SU-DHL-6 (cell line): ENCODE measurements around the gene NCCRP1.

Source experiments
- H2AFZ ChIP-seq: fragments of 200-600 bp; sonication (generic); 2 replicates; pipeline ENCODE4 v1.6.1; 2014; ENCODE audit warnings: low read depth, mild to moderate bottlenecking, moderate library complexity, mixed read lengths, antibody characterized with exemption, low read length; ENCODE audit not compliant: severe bottlenecking
- H3F3A ChIP-seq: fragments of 200-600 bp; shearing (Covaris generic); 2 replicates; pipeline ENCODE4 v1.6.0; 2016; ENCODE audit warnings: antibody characterized with exemption, mild to moderate bottlenecking; ENCODE audit not compliant: insufficient read depth
- H3K27ac ChIP-seq: fragments of 200-600 bp; sonication (generic); 2 replicates; pipeline ENCODE4 v1.5.1; 2016; ENCODE audit warnings: low read depth, mild to moderate bottlenecking, low read length, moderate library complexity, mixed read lengths
- H3K27me3 ChIP-seq: fragments of 200-600 bp; sonication (generic), shearing (Covaris generic); 2 replicates; pipeline ENCODE4 v1.6.0; 2014; ENCODE audit warnings: mild to moderate bottlenecking, low read length
- H3K36me3 ChIP-seq: fragments of 200-600 bp; sonication (generic); 2 replicates; pipeline ENCODE4 v1.6.1; 2014; ENCODE audit warnings: mild to moderate bottlenecking, low read length, mixed read lengths
- H3K4me2 ChIP-seq: fragments of 300-600, 200-600 bp; shearing (Covaris generic), sonication (generic); 2 replicates; pipeline ENCODE4 v1.6.0; 2014; ENCODE audit warnings: low read length, low read depth, mild to moderate bottlenecking; ENCODE audit not compliant: poor library complexity, severe bottlenecking
- H3K4me3 ChIP-seq: fragments of 200-600 bp; sonication (generic); 2 replicates; pipeline ENCODE4 v1.5.1; 2014; ENCODE audit warnings: antibody characterized with exemption, low read length, mild to moderate bottlenecking, mixed read lengths; ENCODE audit not compliant: insufficient read depth, poor library complexity, severe bottlenecking
- H3K79me2 ChIP-seq: fragments of 200-600 bp; sonication (generic); 2 replicates; pipeline ENCODE4 v1.6.1; 2014; ENCODE audit warnings: mild to moderate bottlenecking, low read length, moderate library complexity; ENCODE audit not compliant: insufficient read depth
- H3K9ac ChIP-seq: fragments of 200-600 bp; sonication (generic); 2 replicates; pipeline ENCODE4 v1.7.0; 2014; ENCODE audit warnings: mild to moderate bottlenecking, low read length
- H3K9me2 ChIP-seq: fragments of 200-600 bp; sonication (generic); replicated peaks from 2 replicates; pipeline ENCODE4 v1.6.1; 2014; ENCODE audit warnings: low read length; ENCODE audit not compliant: insufficient read depth
- H3K9me3 ChIP-seq: fragments of 200-600 bp; sonication (generic); 2 replicates; pipeline ENCODE4 v1.6.1; 2014; ENCODE audit warnings: low read length, mixed read lengths; ENCODE audit not compliant: insufficient read depth
- H4K20me1 ChIP-seq: fragments of 200-600 bp; sonication (generic); 2 replicates; pipeline ENCODE4 v1.6.1; 2014; ENCODE audit warnings: low read depth, mild to moderate bottlenecking, antibody characterized with exemption, low read length, moderate library complexity, mixed read lengths
- CTCF ChIP-seq: fragments of 200-600 bp; sonication (generic); IDR thresholded peaks from one replicate; pipeline ENCODE4 v1.5.1; 2017; ENCODE audit warnings: antibody characterized with exemption, mild to moderate bottlenecking, low read length, moderate library complexity; ENCODE audit not compliant: insufficient read depth, poor library complexity, severe bottlenecking
- EZH2phosphoT487 ChIP-seq: fragments of 200-600 bp; sonication (generic), shearing (Covaris generic); conservative IDR thresholded peaks from 2 replicates; pipeline ENCODE4 v1.6.1; 2018; ENCODE audit warnings: mild to moderate bottlenecking, antibody characterized with exemption, low read length, moderate library complexity, mixed read lengths

NCCRP1 gene

GRCh38 chr19:39164289-39164688, 32.5 kb upstream of the NCCRP1 start:
- no peaks in the 10 kb centered on the region for H3K79me2 ChIP-seq
- H3K9ac ChIP-seq: no peak overlapping the region
- no peaks in the 10 kb centered on the region for H3K9me3 ChIP-seq
- no peak overlapping the region for H3K4me2 ChIP-seq
- no peak overlapping the region for H3K27ac ChIP-seq
- TF ChIP-seq EZH2phosphoT487 (no peak), CTCF (no peak)
- no peaks in the 10 kb centered on the region for H3K27me3 ChIP-seq
- no peaks in the 10 kb centered on the region for H3F3A ChIP-seq
- H3K36me3 ChIP-seq: no peaks in the 10 kb centered on the region
- H3K9me2 ChIP-seq: no peaks in the 10 kb centered on the region
- no peak overlapping the region for H2AFZ ChIP-seq
- no peaks in the 10 kb centered on the region for H4K20me1 ChIP-seq
- H3K4me3 ChIP-seq: no peak overlapping the region

- H3K9me3 ChIP-seq: no peaks in the 10 kb centered on the region
- H3K27me3 ChIP-seq: no peaks in the 10 kb centered on the region
- no peak overlapping the region for H3K4me3 ChIP-seq
- H3K79me2 ChIP-seq: no peaks in the 10 kb centered on the region
- no peaks in the 10 kb centered on the region for H3F3A ChIP-seq
- no peaks in the 10 kb centered on the region for H3K9me2 ChIP-seq
- no peak overlapping the region for H3K4me2 ChIP-seq
- H3K36me3 ChIP-seq: no peaks in the 10 kb centered on the region
- no peak for TF ChIP-seq EZH2phosphoT487
- no peak for TF ChIP-seq CTCF
- no peak overlapping the region for H3K9ac ChIP-seq
- no peak overlapping the region for H2AFZ ChIP-seq
- H3K27ac ChIP-seq: no peak overlapping the region
- H4K20me1 ChIP-seq: no peaks in the 10 kb centered on the region
These were observed 30.9 kb upstream of the NCCRP1 start for GRCh38 chr19:39165857-39166256.

- H4K20me1 ChIP-seq: no peaks in the 10 kb centered on the region
- H3K4me2 ChIP-seq: no peak overlapping the region
- H3K9me2 ChIP-seq: no peaks in the 10 kb centered on the region
- no peak overlapping the region for H3K9ac ChIP-seq
- H3K9me3 ChIP-seq: no peaks in the 10 kb centered on the region
- no peak overlapping the region for H3K27ac ChIP-seq
- H3K27me3 ChIP-seq: no peaks in the 10 kb centered on the region
- TF ChIP-seq EZH2phosphoT487 (no peak), CTCF (no peak)
- H3K79me2 ChIP-seq: no peaks in the 10 kb centered on the region
- H3K36me3 ChIP-seq: no peaks in the 10 kb centered on the region
- no peak overlapping the region for H3K4me3 ChIP-seq
- H3F3A ChIP-seq: no peaks in the 10 kb centered on the region
- no peak overlapping the region for H2AFZ ChIP-seq
These were observed 30.0 kb upstream of the NCCRP1 start for GRCh38 chr19:39166571-39167391.
